ENCODE measurements around the gene B4GALT7.

Gene B4GALT7

GRCh38 chr5:177601126-177601525 lies 1.2 kb downstream of the B4GALT7 start:
- Histone ChIP-seq H4K12ac (ENCODE audit: low read depth, low read length) (no peak overlapping the region), H3K23ac (ENCODE audit: low read length) (no peak overlapping the region), H2BK5ac (ENCODE audit: low read depth, low read length, poor library complexity) (no peak overlapping the region), H3K9me3 (ENCODE audit: insufficient read depth, low read depth, low read length) (no peaks in the 10 kb centered on the region), H3K4me3 (ENCODE audit: low read depth, low read length) (no peak overlapping the region), H2BK12ac (ENCODE audit: low read length) (no peak overlapping the region), H3K18ac (ENCODE audit: low read length) (no peak overlapping the region), H2BK120ac (ENCODE audit: insufficient read depth, low read length, poor library complexity) (no peak overlapping the region), H2AFZ (ENCODE audit: insufficient read depth, low read length, poor library complexity) (no peak overlapping the region), H3K79me2 (ENCODE audit: control insufficient read depth, insufficient read depth, low read length, poor library complexity) (peaks cover 6% of the 10 kb centered on the region), H3K27ac (ENCODE audit: low read depth, low read length) (no peak overlapping the region), H3K27me3 (ENCODE audit: insufficient read depth, low read length) (no peaks in the 10 kb centered on the region), H3K79me1 (ENCODE audit: low read length) (peaks cover 5% of the 10 kb centered on the region), H4K8ac (ENCODE audit: low read depth, low read length) (no peak overlapping the region), H4K91ac (ENCODE audit: low read depth, low read length) (no peak overlapping the region), H3K4ac (ENCODE audit: low read depth, low read length) (no peak overlapping the region), H2AK5ac (ENCODE audit: low read length) (no peak overlapping the region), H3K9ac (ENCODE audit: low read length) (no peak overlapping the region), H3K36me3 (ENCODE audit: control insufficient read depth in 1 of 2, insufficient read depth in 2 of 2, low read length in 2 of 2) (peaks cover 18% of the 10 kb centered on the region in 2 experiments), H3K14ac (ENCODE audit: low read length) (no peak overlapping the region), H3K4me2 (ENCODE audit: low read length) (peak overlapping the region; percentile 84), H3K4me1 (ENCODE audit: control insufficient read depth in 1 of 2, insufficient read depth in 2 of 2, low read length in 2 of 2) (peaks cover 0 to 8% of the 10 kb centered on the region in 2 experiments)
- WGBS (ENCODE audit: extremely low coverage, insufficient coverage, insufficient read length) = no CpG with 5 or more reads among the region's 11 CpGs
- DNase-seq = no peak

GRCh38 chr5:177601577-177602457 lies 1.9 kb downstream of the B4GALT7 start:
- no peak overlapping the region for H4K12ac ChIP-seq (ENCODE audit: low read depth, low read length)
- H3K18ac ChIP-seq (ENCODE audit: low read length) = no peak overlapping the region
- H3K27ac ChIP-seq (ENCODE audit: low read depth, low read length) = no peak overlapping the region
- H3K4ac ChIP-seq (ENCODE audit: low read depth, low read length) = no peak overlapping the region
- H3K9me3 ChIP-seq (ENCODE audit: insufficient read depth, low read depth, low read length) = no peaks in the 10 kb centered on the region
- peaks cover 11% of the 10 kb centered on the region in 2 experiments for H3K36me3 ChIP-seq (ENCODE audit: control insufficient read depth in 1 of 2, insufficient read depth in 2 of 2, low read length in 2 of 2)
- H2AK5ac ChIP-seq (ENCODE audit: low read length) = no peak overlapping the region
- H3K4me3 ChIP-seq (ENCODE audit: low read depth, low read length) = no peak overlapping the region
- H3K14ac ChIP-seq (ENCODE audit: low read length) = no peak overlapping the region
- no peak overlapping the region for H4K8ac ChIP-seq (ENCODE audit: low read depth, low read length)
- peaks cover 0 to 8% of the 10 kb centered on the region in 2 experiments for H3K4me1 ChIP-seq (ENCODE audit: control insufficient read depth in 1 of 2, insufficient read depth in 2 of 2, low read length in 2 of 2)
- H3K27me3 ChIP-seq (ENCODE audit: insufficient read depth, low read length) = no peaks in the 10 kb centered on the region
- H2AFZ ChIP-seq (ENCODE audit: insufficient read depth, low read length, poor library complexity) = no peak overlapping the region
- no peak overlapping the region for H3K23ac ChIP-seq (ENCODE audit: low read length)
- no peak overlapping the region for H2BK120ac ChIP-seq (ENCODE audit: insufficient read depth, low read length, poor library complexity)
- H4K91ac ChIP-seq (ENCODE audit: low read depth, low read length) = no peak overlapping the region
- no peak overlapping the region for H3K4me2 ChIP-seq (ENCODE audit: low read length)
- no peak overlapping the region for H3K9ac ChIP-seq (ENCODE audit: low read length)
- peaks cover 5% of the 10 kb centered on the region for H3K79me1 ChIP-seq (ENCODE audit: low read length)
- H2BK5ac ChIP-seq (ENCODE audit: low read depth, low read length, poor library complexity) = no peak overlapping the region
- H2BK12ac ChIP-seq (ENCODE audit: low read length) = no peak overlapping the region
- no CpG with 5 or more reads among the region's 13 CpGs for WGBS (ENCODE audit: extremely low coverage, insufficient coverage, insufficient read length)
- no peak for DNase-seq
- peaks cover 6% of the 10 kb centered on the region for H3K79me2 ChIP-seq (ENCODE audit: control insufficient read depth, insufficient read depth, low read length, poor library complexity)

GRCh38 chr5:177602458-177602830 lies 2.5 kb downstream of the B4GALT7 start:
- H3K27me3 ChIP-seq (ENCODE audit: insufficient read depth, low read length) = no peaks in the 10 kb centered on the region
- H3K4me2 ChIP-seq (ENCODE audit: low read length) = no peak overlapping the region
- no peak overlapping the region for H3K14ac ChIP-seq (ENCODE audit: low read length)
- H2BK12ac ChIP-seq (ENCODE audit: low read length) = no peak overlapping the region
- no peaks in the 10 kb centered on the region for H3K9me3 ChIP-seq (ENCODE audit: insufficient read depth, low read depth, low read length)
- no peak overlapping the region for H3K23ac ChIP-seq (ENCODE audit: low read length)
- no peak overlapping the region for H2AK5ac ChIP-seq (ENCODE audit: low read length)
- no peak overlapping the region for H4K8ac ChIP-seq (ENCODE audit: low read depth, low read length)
- no peak overlapping the region for H4K12ac ChIP-seq (ENCODE audit: low read depth, low read length)
- H3K79me1 ChIP-seq (ENCODE audit: low read length) = peaks cover 5% of the 10 kb centered on the region
- H2BK120ac ChIP-seq (ENCODE audit: insufficient read depth, low read length, poor library complexity) = no peak overlapping the region
- no peak overlapping the region for H2BK5ac ChIP-seq (ENCODE audit: low read depth, low read length, poor library complexity)
- H4K91ac ChIP-seq (ENCODE audit: low read depth, low read length) = no peak overlapping the region
- DNase-seq = no peak
- H3K27ac ChIP-seq (ENCODE audit: low read depth, low read length) = no peak overlapping the region
- peaks cover 0 to 12% of the 10 kb centered on the region in 2 experiments for H3K4me1 ChIP-seq (ENCODE audit: control insufficient read depth in 1 of 2, insufficient read depth in 2 of 2, low read length in 2 of 2)
- no peak overlapping the region for H3K4me3 ChIP-seq (ENCODE audit: low read depth, low read length)
- H3K18ac ChIP-seq (ENCODE audit: low read length) = no peak overlapping the region
- H3K9ac ChIP-seq (ENCODE audit: low read length) = no peak overlapping the region
- H3K4ac ChIP-seq (ENCODE audit: low read depth, low read length) = no peak overlapping the region
- no CpG with 5 or more reads among the region's 4 CpGs for WGBS (ENCODE audit: extremely low coverage, insufficient coverage, insufficient read length)
- H3K79me2 ChIP-seq (ENCODE audit: control insufficient read depth, insufficient read depth, low read length, poor library complexity) = peaks cover 6% of the 10 kb centered on the region
- no peak overlapping the region for H2AFZ ChIP-seq (ENCODE audit: insufficient read depth, low read length, poor library complexity)
- H3K36me3 ChIP-seq (ENCODE audit: control insufficient read depth in 1 of 2, insufficient read depth in 2 of 2, low read length in 2 of 2) = peaks cover 11% of the 10 kb centered on the region in 2 experiments

GRCh38 chr5:177603631-177604030 lies 3.7 kb downstream of the B4GALT7 start:
- Histone ChIP-seq H4K8ac (ENCODE audit: low read depth, low read length) (no peak overlapping the region), H3K4ac (ENCODE audit: low read depth, low read length) (no peak overlapping the region), H3K23ac (ENCODE audit: low read length) (no peak overlapping the region), H2AK5ac (ENCODE audit: low read length) (no peak overlapping the region), H3K27ac (ENCODE audit: low read depth, low read length) (no peak overlapping the region), H2BK5ac (ENCODE audit: low read depth, low read length, poor library complexity) (no peak overlapping the region), H3K4me1 (ENCODE audit: control insufficient read depth in 1 of 2, insufficient read depth in 2 of 2, low read length in 2 of 2) (peaks cover 0 to 12% of the 10 kb centered on the region in 2 experiments), H3K4me3 (ENCODE audit: low read depth, low read length) (no peak overlapping the region), H3K9ac (ENCODE audit: low read length) (no peak overlapping the region), H3K79me1 (ENCODE audit: low read length) (peaks cover 5% of the 10 kb centered on the region), H3K9me3 (ENCODE audit: insufficient read depth, low read depth, low read length) (no peaks in the 10 kb centered on the region), H4K12ac (ENCODE audit: low read depth, low read length) (no peak overlapping the region), H3K4me2 (ENCODE audit: low read length) (no peak overlapping the region), H3K79me2 (ENCODE audit: control insufficient read depth, insufficient read depth, low read length, poor library complexity) (peaks cover 6% of the 10 kb centered on the region), H2AFZ (ENCODE audit: insufficient read depth, low read length, poor library complexity) (no peak overlapping the region), H3K27me3 (ENCODE audit: insufficient read depth, low read length) (no peaks in the 10 kb centered on the region), H3K36me3 (ENCODE audit: control insufficient read depth in 1 of 2, insufficient read depth in 2 of 2, low read length in 2 of 2) (peaks cover 11 to 19% of the 10 kb centered on the region in 2 experiments), H2BK12ac (ENCODE audit: low read length) (no peak overlapping the region), H3K18ac (ENCODE audit: low read length) (no peak overlapping the region), H2BK120ac (ENCODE audit: insufficient read depth, low read length, poor library complexity) (no peak overlapping the region), H3K14ac (ENCODE audit: low read length) (no peak overlapping the region), H4K91ac (ENCODE audit: low read depth, low read length) (no peak overlapping the region)
- no peak for DNase-seq
- no CpG with 5 or more reads among the region's 8 CpGs for WGBS (ENCODE audit: extremely low coverage, insufficient coverage, insufficient read length)

Measured in trophoblast cell (in vitro differentiated cells and primary cell).